GM10847 (cell line): ENCODE measurements around the gene CFAP45.

Experiments
- POLR2A ChIP-seq: IDR thresholded peaks from 2 replicates; pipeline ENCODE4 v1.6.1; 2011; ENCODE audit not compliant: insufficient read length; ENCODE audit errors: extremely low read depth

CFAP45 gene

DNA sequence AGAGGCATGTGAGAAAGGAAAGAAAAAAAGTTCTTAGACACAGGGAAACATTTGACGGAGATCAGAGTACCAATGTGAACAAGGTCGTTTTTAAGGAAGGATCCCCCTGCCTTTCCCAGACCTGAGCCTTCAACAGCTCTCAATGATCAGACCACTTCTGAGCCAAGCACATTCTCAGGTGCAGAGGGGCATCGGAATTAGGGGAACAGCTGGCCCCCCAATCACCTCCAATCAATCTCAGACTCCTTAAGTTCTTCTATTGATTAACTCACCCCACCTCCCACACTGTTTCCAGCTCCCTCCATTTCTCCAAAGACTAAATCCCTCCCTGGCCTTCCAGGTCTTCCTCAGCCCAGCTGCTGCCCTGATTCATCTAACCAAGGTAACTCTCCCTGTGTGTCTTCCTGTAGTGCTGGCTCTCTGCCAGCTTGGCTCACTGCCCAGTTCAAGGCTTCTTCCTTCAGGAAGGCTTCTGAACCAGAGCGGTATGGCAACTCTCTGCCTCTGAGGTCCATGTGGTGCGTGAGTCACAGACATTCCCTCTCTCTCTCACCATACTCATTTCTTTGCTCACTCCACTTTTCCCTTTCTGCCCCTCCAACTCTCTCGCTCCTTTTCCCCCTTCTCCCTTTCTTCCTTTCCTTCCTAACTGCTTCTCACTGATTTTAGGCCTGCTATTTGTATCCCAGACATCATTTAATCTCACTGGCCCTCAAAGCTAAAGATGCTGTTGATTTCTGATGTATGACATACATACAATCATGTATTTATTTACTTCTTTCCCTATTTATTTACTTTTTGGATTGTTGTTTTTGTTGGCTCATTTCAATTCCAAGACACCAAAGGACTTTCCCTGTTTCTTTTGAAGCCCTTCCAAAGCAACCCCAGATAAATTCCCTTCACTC lies 18.1 kb downstream of the CFAP45 start:
- no peak for TF ChIP-seq POLR2A

DNA sequence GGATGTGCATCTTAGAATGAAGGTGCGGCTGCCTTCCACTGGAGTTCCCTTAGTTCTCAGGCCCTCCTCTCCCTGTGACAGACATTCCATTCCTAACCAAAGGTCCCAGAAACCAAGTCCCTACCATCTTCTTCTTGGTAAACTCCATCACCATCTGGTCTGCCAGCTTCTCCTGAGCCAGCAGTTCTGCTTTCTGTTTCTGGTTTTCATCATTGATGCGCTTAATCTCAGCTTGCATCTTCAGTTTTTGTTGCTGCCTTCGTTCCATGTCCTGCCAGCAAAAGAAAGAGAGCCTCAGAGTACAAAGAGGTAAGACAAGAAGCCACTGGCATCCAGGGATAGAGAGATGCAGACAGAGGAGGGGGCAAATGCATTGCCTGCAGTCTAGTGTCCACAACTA lies 19.5 kb downstream of the CFAP45 start:
- TF ChIP-seq POLR2A = no peak

DNA sequence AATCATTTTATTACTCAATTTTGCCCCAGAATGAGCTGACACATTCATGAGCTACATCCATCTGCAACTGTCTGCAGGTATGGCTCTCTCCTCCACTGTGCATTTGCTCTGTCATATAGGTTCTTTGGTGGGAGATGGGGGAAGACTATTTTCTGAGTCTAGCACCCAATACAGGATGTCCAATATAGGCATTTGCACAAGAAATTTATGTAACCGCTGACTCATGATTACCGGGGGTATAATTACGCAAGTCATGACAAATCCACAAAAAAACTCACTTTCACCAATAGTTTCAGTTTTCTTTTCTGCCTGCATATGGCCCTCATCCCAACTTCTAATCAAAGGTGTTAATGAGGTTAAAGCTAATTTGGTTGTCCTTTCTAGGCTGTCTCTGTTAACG lies 20.0 kb downstream of the CFAP45 start:
- TF ChIP-seq POLR2A = no peak

DNA sequence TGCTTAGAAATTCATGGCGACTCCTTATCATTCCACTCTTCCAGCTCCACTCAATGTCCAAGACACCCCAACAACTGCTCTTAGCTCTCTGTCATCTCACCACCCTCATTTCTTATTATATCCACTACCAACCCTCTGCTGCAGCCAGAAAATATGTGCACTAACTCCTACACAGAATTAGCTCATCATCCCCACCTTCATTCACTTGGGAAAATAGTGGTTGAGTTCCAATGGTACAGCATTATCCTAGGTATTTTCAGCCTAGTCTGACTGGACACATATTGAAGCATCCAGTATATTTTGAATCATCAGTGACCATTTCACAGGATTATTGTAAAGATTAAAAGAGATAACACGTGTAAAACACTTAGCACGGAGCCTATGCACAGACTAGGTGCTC lies 20.8 kb downstream of the CFAP45 start:
- no peak for TF ChIP-seq POLR2A

DNA sequence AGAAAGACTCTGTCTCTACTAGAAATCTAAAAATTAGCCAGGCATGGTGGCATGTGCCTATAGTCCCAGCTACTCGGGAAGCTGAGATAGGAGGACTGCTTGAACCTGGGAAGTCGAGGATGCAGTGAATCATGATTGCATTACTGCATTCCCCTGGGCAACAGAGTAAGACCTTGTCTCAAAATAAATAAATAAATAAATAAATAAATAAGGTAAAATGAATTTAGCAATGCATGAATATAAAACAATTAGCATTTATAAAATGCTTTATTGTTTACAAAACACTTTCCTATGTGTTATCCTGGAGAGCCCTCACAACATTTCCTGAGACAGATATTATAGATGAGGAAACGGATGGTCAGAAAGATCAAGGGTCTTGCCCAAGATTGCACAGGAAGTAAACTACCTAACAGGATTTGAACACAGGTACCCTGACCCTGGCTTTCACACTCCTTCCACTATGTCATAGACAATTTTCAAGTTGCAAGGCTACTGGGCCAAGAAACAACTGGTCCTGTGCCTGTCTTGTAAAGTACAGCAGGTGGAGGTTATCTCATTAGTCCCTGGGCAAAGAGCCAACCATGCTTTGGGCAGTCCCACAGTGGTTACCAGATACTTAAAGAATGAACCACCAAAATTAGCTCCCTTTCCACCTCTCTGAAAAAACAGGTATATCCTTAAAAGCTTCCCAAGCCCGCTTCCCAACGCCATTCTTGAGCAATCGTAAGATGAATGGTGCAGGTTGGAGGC lies 22.1 kb downstream of the CFAP45 start:
- no peak for TF ChIP-seq POLR2A

DNA sequence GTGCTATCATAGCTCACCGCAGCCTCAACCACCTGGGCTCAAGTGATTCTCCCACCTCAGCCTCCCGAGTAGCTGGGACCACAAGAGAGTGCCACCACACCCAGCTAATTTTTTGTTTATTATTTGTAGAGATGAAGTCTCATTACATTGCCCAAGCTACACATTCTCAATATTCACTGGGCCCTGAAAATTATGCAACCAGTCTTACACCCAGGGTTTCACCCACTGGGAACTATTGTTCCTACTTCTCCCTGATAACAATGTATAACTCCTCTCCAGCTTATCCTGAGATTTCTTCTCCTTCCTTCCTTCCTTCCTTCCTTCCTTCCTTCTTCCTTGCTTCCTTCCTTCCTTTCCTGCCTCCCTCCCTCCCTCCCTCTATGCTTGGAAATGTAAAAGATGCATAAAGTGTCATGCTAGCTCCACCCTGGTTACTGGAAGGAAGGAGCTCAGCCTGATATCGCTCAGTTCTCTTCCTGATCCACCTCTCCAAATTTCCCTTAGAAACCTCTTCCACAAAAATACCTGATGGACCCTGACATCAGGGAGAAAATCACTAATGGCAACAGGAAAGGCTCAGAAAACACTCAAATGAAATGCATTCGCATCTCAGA lies 26.3 kb downstream of the CFAP45 start:
- TF ChIP-seq POLR2A = no peak

DNA sequence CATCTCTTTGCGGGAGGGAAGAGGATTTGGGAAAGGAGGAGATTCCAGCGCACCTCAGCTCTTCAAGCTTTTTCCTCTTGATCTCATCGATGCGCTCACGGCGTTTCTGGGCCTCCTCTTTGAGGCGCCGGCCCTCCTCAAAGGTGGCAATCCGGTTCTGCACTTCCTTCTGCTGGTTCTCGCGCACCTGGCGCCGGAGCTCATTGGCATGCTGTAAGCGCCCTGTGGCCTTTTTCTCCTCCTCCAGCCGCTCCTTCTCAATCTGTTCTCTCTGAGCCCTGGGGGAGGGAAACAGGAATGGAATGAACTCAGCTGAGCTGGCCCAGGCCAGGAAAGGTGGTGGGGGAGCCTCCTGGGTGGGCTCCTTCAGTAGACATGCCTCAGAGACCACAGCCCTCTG lies 27.1 kb downstream of the CFAP45 start:
- no peak for TF ChIP-seq POLR2A

DNA sequence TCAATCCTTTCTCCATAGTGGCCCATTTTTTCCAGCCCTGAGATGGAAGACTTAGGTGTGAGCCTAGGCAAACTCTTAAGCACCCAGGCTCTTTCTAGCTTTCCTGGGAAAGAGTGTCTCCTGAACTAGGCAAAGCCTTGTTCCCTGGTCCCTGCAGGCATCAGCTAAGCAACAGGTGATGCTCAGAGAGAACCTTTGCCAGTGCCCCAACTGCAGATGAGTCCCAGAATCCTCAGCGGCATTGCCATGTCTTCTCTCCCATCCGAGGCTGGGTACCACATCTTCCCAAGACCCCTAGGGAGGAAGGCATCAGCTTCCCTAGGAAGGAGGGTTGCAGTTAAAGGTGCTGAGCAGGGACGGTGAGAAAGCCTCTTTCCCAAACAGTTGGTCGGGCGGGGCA lies 29.3 kb downstream of the CFAP45 start:
- TF ChIP-seq POLR2A = no peak

DNA sequence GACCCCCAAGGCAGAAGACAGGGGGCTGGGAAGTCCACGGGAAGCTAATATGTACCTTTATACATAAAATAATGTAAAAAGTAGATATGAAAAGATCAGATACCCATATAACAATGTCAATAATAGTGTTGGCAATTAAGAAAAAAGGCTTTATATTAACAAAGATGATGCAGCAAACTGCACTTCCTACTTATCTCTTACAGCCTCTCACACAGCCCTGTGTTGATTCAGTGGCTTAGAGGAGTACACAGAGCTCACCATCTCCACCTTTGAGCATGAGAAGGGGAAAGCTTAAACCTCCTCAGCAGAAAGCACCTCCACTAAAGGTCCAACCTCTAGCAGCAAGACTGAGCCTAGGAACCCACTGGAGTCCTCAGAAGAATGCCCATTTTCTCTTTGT lies 30.4 kb downstream of the CFAP45 start:
- no peak for TF ChIP-seq POLR2A

DNA sequence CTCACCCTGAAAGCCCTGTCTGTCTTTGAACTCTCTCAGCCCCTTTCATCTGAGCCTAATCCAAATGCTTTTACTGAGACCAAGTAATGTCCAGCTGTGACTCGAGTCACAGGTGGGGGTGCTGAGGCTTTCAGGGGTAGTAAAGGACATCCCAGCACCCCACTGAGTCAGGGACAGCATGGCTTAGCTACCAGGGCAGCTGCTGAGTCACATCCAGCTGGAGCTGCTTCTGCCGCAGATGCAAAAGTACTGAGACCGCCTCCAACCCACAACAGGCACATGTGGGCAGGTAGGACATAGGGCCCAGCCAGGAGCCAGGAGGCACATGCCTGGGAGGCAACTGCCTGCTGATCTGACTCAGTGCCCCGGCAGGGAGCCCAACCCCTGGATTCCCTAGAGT lies 30.8 kb downstream of the CFAP45 start:
- no peak for TF ChIP-seq POLR2A

DNA sequence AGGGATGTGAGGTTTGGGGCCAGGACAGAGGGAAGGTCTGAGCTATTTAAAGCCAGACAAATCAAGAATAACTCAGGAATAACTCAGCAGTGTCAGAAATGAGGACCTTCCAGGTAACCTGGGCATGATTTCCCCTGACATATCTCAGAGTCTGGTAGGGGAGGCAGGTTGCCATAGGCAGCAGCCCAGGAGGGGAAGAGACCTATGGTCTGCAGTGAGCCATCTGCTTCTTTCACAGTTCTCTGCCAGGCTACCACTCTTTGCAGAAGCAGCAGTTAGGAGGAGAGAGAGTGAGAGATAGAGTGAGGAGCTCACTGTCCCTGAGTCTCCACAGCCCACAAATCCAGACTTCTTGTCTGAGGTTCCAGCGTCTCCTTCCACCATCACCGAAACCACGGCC lies 31.2 kb downstream of the CFAP45 start:
- no peak for TF ChIP-seq POLR2A

DNA sequence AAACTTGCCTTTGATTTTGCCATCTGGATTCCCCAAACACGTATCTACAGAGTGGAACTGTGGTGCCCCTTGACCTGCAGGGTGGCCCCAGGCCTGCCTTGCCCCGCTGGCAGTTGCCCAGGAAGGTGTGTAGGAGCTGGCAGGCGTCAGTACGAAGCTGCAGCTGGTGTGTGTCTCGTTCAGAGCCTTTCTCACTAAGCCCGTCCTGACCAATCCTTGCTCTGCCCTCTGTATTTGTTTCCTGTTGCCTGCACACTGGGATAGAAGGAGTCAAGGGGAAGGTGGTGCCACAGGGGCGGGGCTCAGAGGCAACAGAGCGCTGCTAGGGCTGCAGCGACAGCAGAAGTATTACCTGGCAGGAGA lies 32.3 kb downstream of the CFAP45 start:
- TF ChIP-seq POLR2A = no peak

DNA sequence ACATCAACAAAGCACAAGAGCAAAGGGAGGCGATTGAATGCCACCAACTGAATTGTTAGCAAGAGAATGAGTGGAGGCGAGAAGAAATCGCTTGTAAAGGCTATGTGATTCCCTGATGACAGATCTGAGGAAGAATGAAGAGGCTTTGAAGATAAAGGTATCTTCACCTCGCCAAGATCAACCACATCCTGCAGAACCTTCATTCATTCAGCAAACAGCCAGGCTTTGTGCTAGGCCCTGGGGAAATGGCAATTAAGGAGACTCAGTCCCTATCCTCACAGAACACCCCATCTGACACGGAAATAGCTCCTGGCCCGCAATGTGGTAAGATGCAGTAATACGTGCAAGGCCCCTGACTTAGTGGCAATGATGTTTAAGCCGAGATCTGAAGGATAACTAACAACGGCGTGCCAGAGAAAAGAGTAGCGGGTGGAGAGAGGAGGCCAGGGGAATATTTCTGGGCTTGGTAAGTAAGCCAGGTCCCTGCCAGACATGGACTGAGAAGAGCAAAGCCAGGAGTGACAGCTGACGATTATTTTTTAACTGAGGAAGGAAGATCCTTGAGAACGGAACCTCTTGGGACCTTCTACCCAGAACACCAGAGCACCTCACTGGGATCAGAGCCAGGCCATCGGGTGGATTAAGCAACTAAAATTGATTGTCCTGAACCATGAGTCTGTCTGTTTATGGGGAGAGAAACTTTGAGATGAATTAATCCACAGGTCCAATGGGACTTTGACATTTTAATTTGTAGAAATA lies 32.9 kb downstream of the CFAP45 start:
- no peak for TF ChIP-seq POLR2A

DNA sequence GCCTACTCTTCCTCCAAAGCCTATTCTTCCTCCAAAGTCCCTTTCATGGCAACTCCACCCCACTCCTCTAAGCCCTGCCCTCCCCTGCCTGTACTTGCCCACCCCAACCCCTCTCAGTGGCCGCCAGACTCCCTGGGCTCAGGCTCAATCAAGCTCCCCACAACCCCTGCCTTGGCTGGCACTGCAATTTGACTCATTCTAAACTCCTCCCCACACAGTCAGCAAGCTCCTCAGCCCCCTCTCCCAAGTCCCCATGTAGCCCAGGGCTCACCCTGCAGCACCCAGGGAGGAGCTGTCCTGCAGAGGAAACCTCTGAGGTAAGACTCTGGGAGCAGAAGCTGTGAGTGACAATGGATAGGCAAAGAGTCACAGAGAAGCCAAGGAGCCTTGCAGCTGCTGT lies 33.9 kb downstream of the CFAP45 start:
- no peak for TF ChIP-seq POLR2A

DNA sequence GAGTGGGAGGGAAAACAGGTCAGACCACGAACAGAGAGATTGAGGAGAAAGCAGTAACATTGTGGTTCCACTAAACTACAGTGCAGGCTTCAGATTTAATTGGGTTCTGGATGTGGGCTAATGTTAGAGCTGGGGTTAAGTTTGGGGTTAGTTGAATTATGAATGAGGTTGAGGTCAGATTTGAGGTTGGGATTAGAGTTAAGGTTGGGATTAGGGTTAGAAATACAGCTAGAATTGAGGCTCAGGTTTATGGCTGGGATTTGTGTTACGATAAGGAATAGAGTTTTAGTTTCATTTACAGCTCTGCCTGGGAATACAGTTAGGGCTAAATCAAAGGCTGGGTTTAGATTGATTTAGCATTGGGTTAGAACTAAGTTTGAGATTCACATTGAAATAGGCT lies 35.7 kb downstream of the CFAP45 start:
- TF ChIP-seq POLR2A = no peak

DNA sequence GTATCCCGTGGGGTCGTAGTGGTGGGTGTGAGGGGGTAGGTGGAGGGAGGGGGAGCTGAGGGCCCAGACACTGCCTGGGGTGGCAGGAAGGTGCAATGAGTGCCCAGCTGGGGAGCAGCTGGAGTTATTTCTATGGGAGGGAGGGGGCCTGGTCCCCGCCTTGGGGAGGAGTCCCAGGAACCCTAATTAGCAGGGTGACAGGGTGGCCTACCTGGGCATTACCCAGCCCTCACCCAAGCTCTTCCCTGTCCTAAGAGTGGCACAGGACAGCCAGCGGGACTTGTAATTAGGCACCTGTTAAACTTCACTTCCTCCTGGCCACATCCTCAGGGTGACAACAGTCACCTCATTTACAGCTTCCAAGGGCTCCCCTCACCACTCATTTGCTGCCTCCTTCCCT lies 37.4 kb downstream of the CFAP45 start, which contains the start of gene VSIG8:
TSS of gene VSIG8 (minus strand) at position 101 of the 400 bp plus-strand sequence. CDS start 136 bp downstream, outside the sequence.
- no peak for TF ChIP-seq POLR2A

DNA sequence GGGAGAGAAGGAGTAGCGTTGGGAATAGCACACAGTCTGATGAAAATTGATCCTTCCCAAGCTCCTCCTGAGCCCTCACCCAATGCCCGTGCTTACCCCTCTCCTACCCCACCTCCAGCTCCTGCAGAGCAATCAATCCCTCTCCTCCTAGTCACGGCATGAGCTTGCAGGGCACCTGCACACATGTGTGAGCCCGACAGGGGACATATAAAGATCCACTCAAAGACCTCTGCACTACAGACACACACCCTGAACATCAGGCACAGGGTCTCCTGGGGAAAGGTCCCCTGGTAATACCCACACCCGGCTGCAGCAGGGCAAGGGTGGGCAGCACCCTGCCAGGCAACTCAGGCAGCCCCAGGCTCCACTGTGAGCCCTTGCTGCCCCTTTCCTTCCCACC lies 37.9 kb downstream of the CFAP45 start:
- TF ChIP-seq POLR2A = no peak
